Activated B cell treated with CpG ODN at 0.5 μM for 24 hours (primary cell): ENCODE results near the gene SNX3. TPM values are rescaled to one million over a fixed set of nuclear protein-coding genes. Genes with fewer than 3 reads are reported as not detected.

Source experiments
- ATAC-seq: fragments of 200-7000 bp; cut with Tn5 transposase; one replicate; pipeline ENCODE4 v1.10.0; 2021; ENCODE audit warnings: low read depth, mild to moderate bottlenecking, moderate library complexity
- CTCF ChIA-PET: fragments of 350-600 bp; sonication (Branson Sonifier 250); formaldehyde crosslinking; loops from one replicate; lab custom pipeline; 2021; ENCODE audit warnings: antibody characterized with exemption; lab: Charles Lee
- POLR2A ChIA-PET: fragments of 350-600 bp; sonication (Branson Sonifier 250); formaldehyde crosslinking; loops from one replicate; lab custom pipeline; 2021; ENCODE audit warnings: antibody characterized with exemption; lab: Charles Lee
- DNase-seq: peaks from one replicate; pipeline ENCODE4 v3.0.0; 2022
- H3K27ac Mint-ChIP-seq: one replicate; pipeline ENCODE4 v1.8.0; 2020; ENCODE audit warnings: mixed read lengths
- H3K27me3 Mint-ChIP-seq: one replicate; pipeline ENCODE4 v1.8.0; 2021; ENCODE audit warnings: mixed read lengths
- H3K36me3 Mint-ChIP-seq: one replicate; pipeline ENCODE4 v1.8.0; 2021; ENCODE audit warnings: low read depth, mixed read lengths
- H3K4me1 Mint-ChIP-seq: one replicate; pipeline ENCODE4 v1.8.0; 2021; ENCODE audit warnings: mixed read lengths
- H3K4me3 Mint-ChIP-seq: one replicate; pipeline ENCODE4 v1.8.0; 2020; ENCODE audit warnings: mild to moderate bottlenecking, mixed read lengths
- H3K9me3 Mint-ChIP-seq: one replicate; pipeline ENCODE4 v1.8.0; 2020; ENCODE audit warnings: mixed read lengths
- CTCF ChIP-seq: fragments of 200-600 bp; IDR thresholded peaks from one replicate; pipeline ENCODE4 v1.8.0; 2022; ENCODE audit warnings: antibody characterized with exemption, mild to moderate bottlenecking
- intact Hi-C: fragments of 100-400 bp; cut with micrococcal nuclease; formaldehyde crosslinking; loops from one replicate; pipeline ENCODE4 v1.15.1; 2024
- total RNA-seq: library from RNA; stranded (reverse); gene quantifications from 2 replicates; pipeline ENCODE4 v1.2.3, GENCODE V29; 2022

SNX3 gene
- total RNA-seq, 1 donor from 2014 or later, result 121 TPM

- POLR2A ChIA-PET, result interaction anchor here (0.8 kb wide), 1 partner anchor 43 kb away, joined by 3 read pairs; no protein-coding TSS in a partner anchor
- intact Hi-C loops, result loop anchor here (1.0 kb wide), 1 partner anchor 7 kb away; no protein-coding TSS in a partner anchor
These were observed 96.9 kb downstream of the SNX3 start for GRCh38 chr6:108163644-108164542.

GRCh38 chr6:108163267-108163643 lies 97.6 kb downstream of the SNX3 start:
- CTCF ChIA-PET, result interaction anchor here (1.3 kb wide), 1 partner anchor 48 kb away, joined by 7 read pairs; no protein-coding TSS in a partner anchor
- peaks cover 45% of the 10 kb centered on the region for H3K4me1 Mint-ChIP-seq
- no peak overlapping the region for H3K27ac Mint-ChIP-seq
- intact Hi-C loops, result loop anchor here (1.0 kb wide), 1 partner anchor 8 kb away; no protein-coding TSS in a partner anchor
- ATAC-seq (no peak), DNase-seq (no peak)
- POLR2A ChIA-PET, result interaction anchor here (0.8 kb wide), 1 partner anchor 42 kb away, joined by 3 read pairs; no protein-coding TSS in a partner anchor
- H3K36me3 Mint-ChIP-seq, result peaks cover 6% of the 10 kb centered on the region
- H3K4me3 Mint-ChIP-seq, result peak overlapping the region; percentile 4
- peaks cover 3% of the 10 kb centered on the region for H3K9me3 Mint-ChIP-seq
- TF ChIP-seq CTCF, result no peak
- H3K27me3 Mint-ChIP-seq, result peaks cover 82% of the 10 kb centered on the region

More at GRCh38 chr6:108163644-108164542, 96.9 kb downstream of the SNX3 start:
- peak overlapping the region; percentile 7 for H3K27ac Mint-ChIP-seq
- no peak for ATAC-seq
- TF ChIP-seq CTCF, result no peak
- peaks cover 44% of the 10 kb centered on the region for H3K4me1 Mint-ChIP-seq
- peaks cover 6% of the 10 kb centered on the region for H3K36me3 Mint-ChIP-seq
- CTCF ChIA-PET, result interaction anchor here (1.3 kb wide), 1 partner anchor 328 kb away, joined by 5 read pairs; no protein-coding TSS in a partner anchor
- H3K4me3 Mint-ChIP-seq, result peak overlapping the region; percentile 4
- peaks cover 3% of the 10 kb centered on the region for H3K9me3 Mint-ChIP-seq
- H3K27me3 Mint-ChIP-seq, result peaks cover 76% of the 10 kb centered on the region
- DNase-seq, result no peak

GRCh38 chr6:108161724-108162282 lies 99.0 kb downstream of the SNX3 start:
- Mint-ChIP-seq H3K27ac (no peak overlapping the region), H3K36me3 (peaks cover 8% of the 10 kb centered on the region), H3K4me1 (peaks cover 40% of the 10 kb centered on the region), H3K4me3 (no peak overlapping the region), H3K27me3 (peaks cover 78% of the 10 kb centered on the region), H3K9me3 (peaks cover 3% of the 10 kb centered on the region)
- TF ChIP-seq CTCF, result no peak
- ATAC-seq (no peak), DNase-seq (no peak)
- POLR2A ChIA-PET, result interaction anchor here (0.6 kb wide), 1 partner anchor 51 kb away, joined by 3 read pairs; no protein-coding TSS in a partner anchor
- CTCF ChIA-PET, result interaction anchor here (1.3 kb wide), 1 partner anchor 47 kb away, joined by 7 read pairs; no protein-coding TSS in a partner anchor
- intact Hi-C loops, result no loop called here

Other genes with a start within 250 kb of the SNX3 start
- gene OSTM1, start 186.3 kb downstream of the SNX3 start, total RNA-seq, result 17.6 and 21.4 TPM in 2 replicates
- not detected in 2 replicates for gene NR2E1, start 95.0 kb downstream of the SNX3 start, total RNA-seq
- gene AFG1L, start 34.0 kb upstream of the SNX3 start, total RNA-seq, result 7.5 and 10.3 TPM in 2 replicates